ENCODE data around the gene AP5S1.
"Not testable (repeated sequence)": the region's sequence is repeated elsewhere in the genome, so short reads cannot be mapped to it uniquely, and the experiment has no call there.

AP5S1 gene

DNA sequence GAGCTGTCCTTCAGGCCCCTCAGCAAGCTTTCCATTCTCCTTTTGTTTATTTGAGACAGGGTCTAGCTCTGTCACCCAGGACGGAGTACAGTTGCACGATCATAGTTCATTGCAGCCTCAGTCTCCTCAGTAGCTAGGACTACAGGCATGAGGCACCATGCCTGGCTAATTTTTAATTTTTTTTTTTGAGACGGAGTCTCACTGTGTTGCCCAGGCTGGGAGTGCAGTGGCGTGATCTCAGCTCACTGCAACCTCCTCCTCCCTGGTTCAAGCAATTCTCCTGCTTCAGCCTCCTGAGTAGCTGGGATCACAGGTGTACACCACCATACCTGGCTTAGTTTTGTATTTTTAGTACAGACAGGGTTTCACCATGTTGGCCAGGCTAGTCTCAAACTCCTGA is 31.1 kb upstream of the AP5S1 start:
- not testable (repeated sequence) for FAIRE-seq; DNase-seq (ENCODE audit: low spot score)

GRCh38 chr20:3794168-3794567 is 26.2 kb upstream of the AP5S1 start:
- FAIRE-seq; DNase-seq (ENCODE audit: low spot score): not testable (repeated sequence)

- DNase-seq (ENCODE audit: low spot score), result no peak
- FAIRE-seq, result no peak
These were observed 25.5 kb upstream of the AP5S1 start for GRCh38 chr20:3794701-3795420.

DNA sequence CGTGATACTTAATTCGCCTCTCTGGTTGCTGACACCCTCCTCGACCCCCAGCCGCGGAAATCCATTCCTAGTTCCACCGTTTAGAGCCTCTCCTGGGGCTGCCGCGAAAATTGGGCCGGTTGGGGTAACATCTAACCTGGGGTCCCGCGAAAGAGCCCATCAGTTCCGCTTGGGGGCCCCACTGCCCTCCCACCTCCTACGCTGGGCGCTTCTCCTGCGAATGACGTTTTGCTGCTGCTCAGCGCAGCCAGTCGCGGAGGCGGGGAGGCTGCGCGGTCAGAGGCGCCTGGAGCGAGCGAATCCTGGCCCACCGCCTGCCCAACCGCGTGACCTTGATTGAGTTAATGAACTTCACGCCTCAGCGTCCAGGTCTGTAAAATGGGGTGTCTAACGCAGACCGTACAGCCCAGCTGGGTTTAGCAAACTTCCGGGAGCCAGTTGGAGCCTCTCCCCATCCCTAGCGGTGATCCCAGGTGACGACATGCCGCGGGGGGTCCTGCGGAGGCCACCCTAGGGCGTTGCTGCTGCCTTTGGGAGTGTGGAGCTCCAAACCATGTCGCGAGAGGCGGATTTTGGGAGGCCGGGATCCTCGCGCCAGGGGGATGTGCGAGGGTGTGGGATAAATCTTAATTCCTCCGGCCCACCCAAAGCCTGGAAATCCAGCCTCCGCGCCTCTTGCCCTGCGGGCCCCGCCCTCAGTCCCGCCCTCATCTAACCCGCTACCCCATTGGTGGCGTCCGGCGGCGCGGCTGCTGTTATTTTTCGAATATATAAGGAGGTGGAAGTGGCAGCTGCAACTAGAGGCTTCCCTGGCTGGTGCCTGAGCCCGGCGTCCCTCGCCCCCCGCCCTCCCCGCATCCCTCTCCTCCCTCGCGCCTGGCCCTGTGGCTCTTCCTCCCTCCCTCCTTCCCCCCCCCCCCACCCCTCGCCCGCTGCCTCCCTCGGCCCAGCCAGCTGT is 24.6 kb upstream of the AP5S1 start, which contains the start of gene CDC25B:
Gene CDC25B, plus strand, starts transcription at position 800 of the 958 bp plus-strand sequence. CDS start 222 bp downstream, outside the sequence.
- no peak for FAIRE-seq
- DNase-seq (ENCODE audit: low spot score), result peak; percentile 83

DNA sequence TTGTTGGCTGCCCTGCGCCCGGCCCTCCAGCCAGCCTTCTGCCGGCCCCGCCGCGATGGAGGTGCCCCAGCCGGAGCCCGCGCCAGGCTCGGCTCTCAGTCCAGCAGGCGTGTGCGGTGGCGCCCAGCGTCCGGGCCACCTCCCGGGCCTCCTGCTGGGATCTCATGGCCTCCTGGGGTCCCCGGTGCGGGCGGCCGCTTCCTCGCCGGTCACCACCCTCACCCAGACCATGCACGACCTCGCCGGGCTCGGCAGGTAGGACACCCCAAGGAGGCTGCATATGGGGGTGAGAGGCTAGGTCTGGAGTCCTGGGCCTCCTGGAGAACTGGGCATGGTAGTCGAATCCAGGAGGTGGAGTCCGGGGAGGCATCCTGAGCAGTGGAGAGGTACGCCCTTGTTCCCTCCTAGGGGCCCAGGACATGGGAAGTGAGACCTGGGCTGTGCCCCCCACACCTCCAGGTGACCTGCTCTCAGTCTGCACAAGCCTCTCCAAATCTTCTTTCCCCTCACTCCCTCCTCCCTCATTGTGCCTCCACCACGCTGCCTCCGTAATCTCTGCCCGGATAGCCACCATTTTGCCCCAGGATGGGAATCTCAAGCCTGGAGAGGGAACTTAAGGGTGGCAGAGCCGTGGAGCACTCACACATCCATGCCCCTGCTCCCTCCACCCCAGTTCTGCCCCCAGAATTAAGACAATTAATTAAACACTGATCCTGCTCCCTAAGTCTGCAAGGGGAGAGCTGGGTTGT is 23.7 kb upstream of the AP5S1 start:
- DNase-seq (ENCODE audit: low spot score) (no peak), FAIRE-seq (no peak)

- DNase-seq (ENCODE audit: low spot score) (no peak), FAIRE-seq (no peak)
These were observed 23.2 kb upstream of the AP5S1 start for GRCh38 chr20:3797226-3797545.

DNA sequence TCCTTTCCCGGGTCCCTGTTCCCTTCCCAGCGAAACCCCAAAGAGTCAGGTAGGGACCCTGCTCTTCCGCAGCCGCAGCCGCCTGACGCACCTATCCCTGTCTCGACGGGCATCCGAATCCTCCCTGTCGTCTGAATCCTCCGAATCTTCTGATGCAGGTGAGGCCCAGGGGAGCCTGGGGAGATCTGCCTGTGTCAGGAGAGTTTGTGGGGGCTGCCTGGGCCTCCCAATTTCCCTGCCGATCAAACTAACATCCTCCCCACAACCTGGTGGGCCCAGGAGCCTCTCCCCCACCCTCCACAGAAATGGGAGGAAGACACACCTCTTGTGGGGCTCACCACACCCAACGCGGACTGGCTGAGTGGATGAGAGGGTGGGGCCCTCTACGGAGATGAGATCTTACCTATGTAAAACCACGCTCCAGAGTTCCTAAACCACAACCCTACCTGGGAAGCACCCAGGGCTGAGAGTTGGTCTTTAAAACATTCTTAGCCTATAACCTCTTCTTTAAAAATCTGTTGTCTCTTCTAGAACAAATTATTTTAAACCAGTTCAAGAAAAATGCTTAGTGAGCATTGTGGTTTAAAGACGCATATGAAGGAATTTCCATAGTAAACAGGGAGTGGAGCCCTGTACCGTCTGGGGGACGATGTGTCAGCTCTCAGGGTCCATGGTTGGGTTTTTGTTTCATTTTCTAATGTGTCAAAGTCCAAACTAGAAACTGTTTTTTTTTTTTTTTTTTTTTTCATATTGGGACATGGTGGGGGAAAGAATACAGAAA is 22.6 kb upstream of the AP5S1 start:
- no peak for DNase-seq (ENCODE audit: low spot score)

GRCh38 chr20:3798373-3798768 is 22.0 kb upstream of the AP5S1 start:
- no peak for FAIRE-seq
- DNase-seq (ENCODE audit: low spot score), result no peak

More for the DNA sequence above, 22.6 kb upstream of the AP5S1 start:
- no peak for FAIRE-seq

DNA sequence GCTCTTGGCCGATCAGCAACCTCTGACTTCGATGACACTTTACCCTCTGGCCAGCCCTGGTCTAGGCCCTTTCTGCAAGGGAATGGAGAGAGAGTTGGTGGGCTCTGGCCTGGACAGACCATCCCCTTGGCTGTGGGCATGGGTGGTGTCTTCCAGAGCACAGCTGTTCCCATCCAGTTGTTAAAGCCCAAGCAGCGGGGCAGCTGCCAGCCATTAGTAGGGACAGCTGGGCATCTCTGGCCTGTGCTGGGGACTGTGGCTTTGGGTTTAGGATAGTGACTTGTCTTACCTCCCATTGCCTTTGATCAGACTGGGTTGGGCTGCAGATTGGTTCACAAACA is 21.5 kb upstream of the AP5S1 start:
- no peak for FAIRE-seq
- DNase-seq (ENCODE audit: low spot score), result no peak

- DNase-seq (ENCODE audit: low spot score), result no peak
- FAIRE-seq, result no peak
These were observed 20.0 kb upstream of the AP5S1 start for GRCh38 chr20:3800256-3800877.

DNA sequence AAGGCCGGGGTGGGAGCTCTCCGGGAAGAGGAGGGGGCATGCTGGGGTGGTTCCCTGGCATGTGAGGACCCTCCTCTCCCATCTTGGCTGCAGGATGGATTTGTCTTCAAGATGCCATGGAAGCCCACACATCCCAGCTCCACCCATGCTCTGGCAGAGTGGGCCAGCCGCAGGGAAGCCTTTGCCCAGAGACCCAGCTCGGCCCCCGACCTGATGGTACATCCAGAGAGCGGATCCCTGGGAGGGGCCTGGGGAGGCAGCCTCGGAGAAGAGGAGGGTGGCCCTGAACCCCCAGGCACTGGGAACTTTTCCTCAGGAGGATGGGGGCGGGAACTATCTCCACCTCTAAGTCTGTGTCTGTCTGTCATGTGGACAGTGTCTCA is 19.5 kb upstream of the AP5S1 start:
- DNase-seq (ENCODE audit: low spot score), result no peak
- no peak for FAIRE-seq

DNA sequence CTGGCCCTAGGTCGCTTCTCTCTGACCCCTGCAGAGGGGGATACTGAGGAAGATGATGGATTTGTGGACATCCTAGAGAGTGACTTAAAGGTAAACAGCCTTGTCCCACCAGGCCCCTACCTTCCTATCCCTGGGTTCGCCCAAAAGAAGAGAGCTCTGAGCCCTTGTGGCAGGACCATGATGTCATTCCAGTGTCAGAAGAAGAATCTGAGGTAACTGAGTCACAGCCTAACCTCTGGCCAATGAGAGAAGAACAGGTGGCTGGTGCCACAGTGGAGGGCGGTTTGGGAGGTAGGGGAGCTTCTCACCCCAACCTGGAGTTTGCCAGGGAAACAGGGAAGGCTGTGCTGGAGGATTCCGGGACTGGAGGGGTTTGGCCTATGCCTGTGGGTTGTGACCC is 19.0 kb upstream of the AP5S1 start:
- FAIRE-seq (no peak), DNase-seq (ENCODE audit: low spot score) (no peak)

- DNase-seq (ENCODE audit: low spot score), result no peak
- FAIRE-seq, result no peak
These were observed 18.5 kb upstream of the AP5S1 start for GRCh38 chr20:3801846-3802245.

GRCh38 chr20:3802524-3803239 is 17.7 kb upstream of the AP5S1 start:
- DNase-seq (ENCODE audit: low spot score), result no peak
- FAIRE-seq, result no peak

DNA sequence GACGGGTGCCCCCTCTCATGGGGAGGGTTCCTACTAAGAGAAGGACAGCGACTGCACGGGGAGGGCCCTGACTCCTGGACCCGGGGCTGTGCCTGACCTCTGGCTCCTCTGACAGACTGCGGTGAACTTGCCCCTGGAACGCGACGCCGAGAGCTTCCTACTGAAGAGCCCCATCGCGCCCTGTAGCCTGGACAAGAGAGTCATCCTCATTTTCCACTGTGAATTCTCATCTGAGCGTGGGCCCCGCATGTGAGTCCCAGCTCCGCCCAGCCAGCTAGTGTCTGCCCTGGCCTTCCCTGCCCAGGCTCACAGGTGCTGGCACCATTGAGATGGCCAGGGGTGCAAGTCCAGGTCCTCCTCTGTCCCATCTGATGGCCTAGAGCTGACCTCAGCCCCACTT is 17.1 kb upstream of the AP5S1 start:
- FAIRE-seq (no peak), DNase-seq (ENCODE audit: low spot score) (no peak)

GRCh38 chr20:3803854-3804253 is 16.5 kb upstream of the AP5S1 start:
- FAIRE-seq, result no peak
- DNase-seq (ENCODE audit: low spot score), result no peak

DNA sequence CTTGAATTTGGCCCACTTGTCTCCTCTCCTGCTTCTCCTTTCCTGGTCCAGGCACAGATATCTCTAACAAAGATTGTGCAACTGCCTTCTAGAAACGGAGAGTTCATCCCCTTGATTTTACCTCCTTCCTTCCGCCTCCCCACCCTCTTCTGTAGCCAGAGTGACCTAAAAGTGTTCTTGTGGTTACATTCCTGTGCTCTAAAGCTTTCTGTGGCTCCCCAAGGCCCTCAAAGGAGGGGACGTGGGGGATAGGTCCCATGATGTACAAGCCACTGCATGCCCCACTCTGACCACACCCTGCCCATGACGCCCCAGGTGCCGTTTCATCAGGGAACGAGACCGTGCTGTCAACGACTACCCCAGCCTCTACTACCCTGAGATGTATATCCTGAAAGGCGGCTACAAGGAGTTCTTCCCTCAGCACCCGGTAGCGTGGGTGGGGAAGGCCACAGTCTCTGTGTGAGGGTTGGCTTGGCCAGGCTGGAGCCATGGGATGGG is 16.0 kb upstream of the AP5S1 start:
- no peak for FAIRE-seq

GRCh38 chr20:3804781-3805180 is 15.6 kb upstream of the AP5S1 start:
- FAIRE-seq, result no peak
- no peak for DNase-seq (ENCODE audit: low spot score)

More for the DNA sequence above, 16.0 kb upstream of the AP5S1 start:
- DNase-seq (ENCODE audit: low spot score), result no peak

DNA sequence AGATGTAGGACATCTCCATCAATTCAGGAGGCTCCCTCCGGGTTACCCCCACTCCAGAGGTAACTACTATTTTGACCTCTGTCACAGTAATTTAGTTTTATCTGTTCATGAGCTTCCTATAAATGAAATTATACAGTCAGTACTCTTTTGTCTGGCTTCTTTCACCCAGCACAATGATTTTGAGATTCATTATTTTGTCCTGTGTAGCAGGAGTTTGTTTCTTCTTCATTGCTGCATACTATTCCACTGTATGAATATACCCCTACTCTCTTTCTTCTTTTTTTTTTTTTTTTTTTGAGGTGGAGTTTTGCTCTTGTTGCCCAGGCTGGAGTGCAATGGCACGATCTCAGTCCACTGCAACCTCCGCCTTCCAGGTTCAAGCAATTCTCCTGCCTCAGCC is 11.8 kb upstream of the AP5S1 start:
- no peak for FAIRE-seq

More for the DNA sequence above, 11.8 kb upstream of the AP5S1 start:
- DNase-seq (ENCODE audit: low spot score), result no peak
